Measurements from ENCODE around the gene TLE5. TPM values are rescaled to one million over a fixed set of nuclear protein-coding genes. Genes with fewer than 3 reads are reported as not detected.

The TLE5 gene
- total and polyA plus RNA-seq, 9 of the 15 experiments (the other 6 are each of a cell fraction or from before 2014, with no cell fraction given) = 2.0 to 347 (median 235) TPM

DNA sequence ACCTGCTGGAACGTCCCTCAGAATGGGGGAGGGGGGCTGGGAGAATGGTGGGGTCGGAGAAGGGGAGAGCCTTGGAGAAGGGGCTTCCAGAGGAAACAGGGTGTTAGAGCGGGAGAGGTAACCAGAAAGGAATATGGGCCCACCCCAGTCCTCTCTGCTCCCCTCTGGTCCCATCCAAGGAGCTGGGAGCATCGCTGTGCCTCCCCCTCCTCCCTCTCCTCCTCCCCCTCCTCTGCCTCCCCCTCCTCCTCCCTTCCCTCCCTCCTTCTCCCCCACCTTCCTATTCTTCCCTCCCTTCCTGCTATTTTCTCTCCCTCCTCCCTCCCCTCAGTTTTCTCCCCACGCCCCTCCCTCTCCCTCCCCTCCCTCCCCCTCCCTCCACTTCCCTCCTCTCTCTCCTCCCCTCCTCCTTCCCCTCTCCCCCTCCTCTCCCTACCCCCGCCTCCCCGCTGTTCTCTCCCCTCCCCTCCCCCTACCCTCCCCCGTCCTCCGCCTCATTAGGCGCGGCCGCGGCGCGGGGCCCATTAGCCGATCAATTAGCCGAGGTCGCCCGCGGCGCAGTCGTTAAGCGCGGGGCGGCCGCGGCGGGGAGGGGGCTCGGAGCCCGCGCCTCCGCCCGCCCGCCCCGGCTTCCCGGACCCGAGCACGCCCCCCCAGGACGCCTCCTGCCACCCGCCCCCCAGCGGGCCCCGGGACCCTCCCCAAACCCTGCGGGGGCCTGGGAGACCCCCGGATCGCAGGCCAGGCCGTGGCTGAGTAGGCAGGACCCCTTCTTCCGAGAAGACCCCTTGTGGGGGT, 15.4 kb downstream of the TLE5 start:
- no peak for FAIRE-seq
- 0 out of 2 replicates have a peak, but pooled peaks have one; percentile 22 for TF ChIP-seq GTF2E2 (tag; IDR thresholded peaks at IDR 0.05)
- TF ChIP-seq TBP (optimal IDR thresholded peaks at IDR 0.05; ENCODE audit: low read depth, low read length) = no peak
- TF ChIP-seq CHD4 (IDR thresholded peaks at IDR 0.05; ENCODE audit: insufficient read depth, insufficient replicate concordance, low read depth, low read length, poor library complexity, severe bottlenecking) = no peak
- no peak for TF ChIP-seq BRD4 (IDR thresholded peaks at IDR 0.05)
- TF ChIP-seq POLR2H (tag; IDR thresholded peaks at IDR 0.05; ENCODE audit: low read depth) = no peak
- no peak for TF ChIP-seq CBX1 (IDR thresholded peaks at IDR 0.05; ENCODE audit: low read depth)
- no peak for TF ChIP-seq GATAD2A (IDR thresholded peaks at IDR 0.05)
- no peak for TF ChIP-seq ZNF311 (CRISPR knock-in tag; IDR thresholded peaks at IDR 0.05)
- no peak for TF ChIP-seq JUND (IDR thresholded peaks at IDR 0.05; ENCODE audit: borderline replicate concordance, low read depth, low read length)
- no peak for TF ChIP-seq JUND (tag; IDR thresholded peaks at IDR 0.05; ENCODE audit: borderline replicate concordance, low read depth, low read length)
- 0 out of 2 replicates have a peak, but pooled peaks have one; percentile 5 for TF ChIP-seq ZNF766 (CRISPR knock-in tag; conservative IDR thresholded peaks at IDR 0.05)
- peak; percentile 93 for TF ChIP-seq PCBP1 (IDR thresholded peaks at IDR 0.05; ENCODE audit: low read depth, low read length, poor library complexity, severe bottlenecking)
- no peak for TF ChIP-seq CEBPB (tag; IDR thresholded peaks at IDR 0.05)
- TF ChIP-seq CC2D1A (IDR thresholded peaks at IDR 0.05) = no peak
- no peak for TF ChIP-seq HNRNPK (IDR thresholded peaks at IDR 0.05; ENCODE audit: low read depth, low read length, poor library complexity, severe bottlenecking)
- TF ChIP-seq ZNF232 (CRISPR knock-in tag; IDR thresholded peaks at IDR 0.05) = no peak
- TF ChIP-seq MECOM (CRISPR knock-in tag; IDR thresholded peaks at IDR 0.05) = no peak
- TF ChIP-seq ZBTB7A (IDR thresholded peaks at IDR 0.05; ENCODE audit: borderline replicate concordance, control insufficient read depth, low read depth, low read length) = peak; percentile 94
- no peak for TF ChIP-seq RBM34 (IDR thresholded peaks at IDR 0.05; ENCODE audit: borderline replicate concordance, insufficient read depth, low read length)
- TF ChIP-seq VEZF1 (CRISPR knock-in tag; IDR thresholded peaks at IDR 0.05) = peak; percentile 73
- TF ChIP-seq ZNF146 (CRISPR knock-in tag; IDR thresholded peaks at IDR 0.05; ENCODE audit: unreplicated experiment) = no peak
- TF ChIP-seq ZNF3 (CRISPR knock-in tag; IDR thresholded peaks at IDR 0.05) = no peak

More for the DNA sequence above, 15.4 kb downstream of the TLE5 start:
- Histone ChIP-seq H3K4me3 (peak overlapping the region; percentile 43), H2AFZ (ENCODE audit: low read depth, low read length) (peak overlapping the region; percentile 81), H3K9me3 (replicated peaks; ENCODE audit: control insufficient read depth, insufficient read depth, low read depth, low read length) (no peaks in the 10 kb centered on the region), H3K36me3 (ENCODE audit: control insufficient read depth, insufficient read depth, low read length) (no peaks in the 10 kb centered on the region), H3K9ac (ENCODE audit: insufficient read depth in 1 of 2, low read depth in 2 of 2, low read length in 2 of 2) (peak overlapping the region; percentile 42 to 67; a peak in 3 of 4 replicates), H3K4me2 (ENCODE audit: insufficient read depth, low read length) (peak overlapping the region; percentile 69), H3K27ac (ENCODE audit: extremely low read depth, low read depth, low read length) (peak overlapping the region; percentile 77), H3K9me1 (ENCODE audit: control insufficient read depth, insufficient read depth, low read length) (no peaks in the 10 kb centered on the region), H3K4me1 (replicated peaks in 1 of 2; ENCODE audit: control insufficient read depth in 2 of 2, insufficient read depth in 2 of 2, low read length in 2 of 2) (peaks cover 11 to 36% of the 10 kb centered on the region in 2 experiments), H3K79me2 (ENCODE audit: control insufficient read depth, insufficient read depth, low read length) (no peaks in the 10 kb centered on the region), H3K27me3 (ENCODE audit: control insufficient read depth in 2 of 2, insufficient read depth in 2 of 2, low read length in 2 of 2) (no peaks in the 10 kb centered on the region), H4K20me1 (replicated peaks; ENCODE audit: control insufficient read depth, insufficient read depth, low read length) (no peaks in the 10 kb centered on the region)
- WGBS (ENCODE audit: insufficient coverage, low coverage, missing lambda C conversion rate) = 7% methylated on average over 21 of the region's 47 CpGs
- ATAC-seq (peak; percentile 25), DNase-seq (ENCODE audit: extremely low read depth in 1 of 4, low spot score in 3 of 4) (peak; percentile 77 to 84 (median 82))
- in situ Hi-C loops (cut with MboI) = no loop called here
- BruUV-seq (replicated peaks) = no TSS peak
- POLR2A ChIA-PET = interaction anchor here (0.6 to 1.1 kb wide), 4 partner anchors 27 to 740 kb away, joined by 3 read pairs; no protein-coding TSS in a partner anchor
- intact Hi-C loops (cut with micrococcal nuclease) = no loop called here
- CTCF ChIA-PET (ENCODE audit: low intra/inter-chr PET ratio) = no interaction called here

Data from K562 (cell line).